ENCODE results near the gene ZNF207. TPM values are rescaled to one million over a fixed set of nuclear protein-coding genes. Genes with fewer than 3 reads are reported as not detected.

Gene ZNF207
- total and polyA plus RNA-seq, 4 donors: 51.3 to 321 (median 118) TPM

DNA sequence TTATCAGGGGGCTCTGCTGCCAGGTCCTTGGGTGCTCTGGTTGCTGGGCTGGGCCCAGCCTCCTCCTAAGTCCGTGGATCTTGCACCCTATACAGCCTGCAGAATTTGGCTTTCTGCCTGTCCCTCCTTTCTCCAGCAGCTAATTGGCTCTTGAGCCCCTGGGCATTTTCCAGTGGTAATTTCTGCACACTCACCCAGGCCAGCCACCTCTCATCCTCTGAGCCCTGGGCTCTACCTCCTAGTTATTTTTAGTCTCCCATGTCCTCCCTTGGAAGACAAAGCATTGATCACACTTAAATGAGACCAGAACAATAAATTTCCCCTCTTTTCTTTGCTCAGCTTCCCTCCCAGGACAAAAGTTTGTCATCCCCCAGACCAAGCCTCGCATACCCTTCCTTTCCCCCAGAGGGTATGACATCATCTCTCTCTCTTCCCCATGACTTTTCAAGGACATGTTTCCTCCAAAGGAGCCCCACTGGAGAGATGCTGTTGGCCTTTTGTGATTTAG, 46.1 kb upstream of the ZNF207 start:
- TF ChIP-seq, protein P1, sequence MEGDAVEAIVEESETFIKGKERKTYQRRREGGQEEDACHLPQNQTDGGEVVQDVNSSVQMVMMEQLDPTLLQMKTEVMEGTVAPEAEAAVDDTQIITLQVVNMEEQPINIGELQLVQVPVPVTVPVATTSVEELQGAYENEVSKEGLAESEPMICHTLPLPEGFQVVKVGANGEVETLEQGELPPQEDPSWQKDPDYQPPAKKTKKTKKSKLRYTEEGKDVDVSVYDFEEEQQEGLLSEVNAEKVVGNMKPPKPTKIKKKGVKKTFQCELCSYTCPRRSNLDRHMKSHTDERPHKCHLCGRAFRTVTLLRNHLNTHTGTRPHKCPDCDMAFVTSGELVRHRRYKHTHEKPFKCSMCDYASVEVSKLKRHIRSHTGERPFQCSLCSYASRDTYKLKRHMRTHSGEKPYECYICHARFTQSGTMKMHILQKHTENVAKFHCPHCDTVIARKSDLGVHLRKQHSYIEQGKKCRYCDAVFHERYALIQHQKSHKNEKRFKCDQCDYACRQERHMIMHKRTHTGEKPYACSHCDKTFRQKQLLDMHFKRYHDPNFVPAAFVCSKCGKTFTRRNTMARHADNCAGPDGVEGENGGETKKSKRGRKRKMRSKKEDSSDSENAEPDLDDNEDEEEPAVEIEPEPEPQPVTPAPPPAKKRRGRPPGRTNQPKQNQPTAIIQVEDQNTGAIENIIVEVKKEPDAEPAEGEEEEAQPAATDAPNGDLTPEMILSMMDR (IDR thresholded peaks at IDR 0.05; ENCODE audit: control extremely low read depth, extremely low read depth): no peak
- H3K4me3 ChIP-seq: no peak overlapping the region
- H3K36me3 ChIP-seq (ENCODE audit: control insufficient read depth in 4 of 4, insufficient read depth in 4 of 4, low read length in 4 of 4): no peaks in the 10 kb centered on the region
- no peaks in the 10 kb centered on the region for H3K27me3 ChIP-seq (ENCODE audit: control insufficient read depth in 3 of 3, insufficient read depth in 3 of 3, low read length in 2 of 3)
- H3K27ac ChIP-seq (ENCODE audit: low read depth in 1 of 2, low read length in 1 of 2): no peak overlapping the region
- ATAC-seq (ENCODE audit: insufficient read depth, low FRiP score): no peak
- no peaks in the 10 kb centered on the region for H3K9me3 ChIP-seq (ENCODE audit: control insufficient read depth in 4 of 4, insufficient read depth in 3 of 4, low read length in 3 of 4)
- WGBS, 2 donors: 65 to 78% methylated on average over 2 of the region's 2 CpGs
- H3K9ac ChIP-seq (ENCODE audit: insufficient read depth in 1 of 2, low read length in 2 of 2): no peak overlapping the region
- peaks cover 0 to 4% (median 0%) of the 10 kb centered on the region in 5 donors for H3K4me1 ChIP-seq (ENCODE audit: control insufficient read depth in 5 of 5, insufficient read depth in 5 of 5, low read length in 5 of 5)
- DNase-seq: no peak

DNA sequence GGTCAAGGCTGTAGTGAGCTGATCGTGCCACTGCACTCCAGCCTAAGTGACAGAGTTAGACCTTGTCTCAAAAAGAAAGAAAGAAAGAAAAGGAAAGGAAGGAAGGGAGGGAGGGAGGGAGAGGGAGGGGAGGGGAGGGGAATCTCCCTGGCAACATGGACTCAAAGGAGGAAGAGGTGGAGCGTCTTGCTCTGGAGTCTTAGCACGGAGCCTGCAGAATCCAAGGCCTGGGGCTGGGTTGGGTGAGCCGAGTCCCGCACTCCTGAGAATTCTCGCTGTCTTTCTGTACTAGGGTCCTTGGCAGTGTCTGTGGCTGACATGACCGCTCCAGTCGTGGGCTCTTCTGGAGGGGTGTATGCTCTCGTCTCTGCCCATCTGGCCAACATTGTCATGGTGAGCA, 44.9 kb upstream of the ZNF207 start:
- WGBS, 2 donors: 82 to 87% methylated on average over 9 of the region's 9 CpGs
- ATAC-seq (ENCODE audit: insufficient read depth, low FRiP score): no peak

DNA sequence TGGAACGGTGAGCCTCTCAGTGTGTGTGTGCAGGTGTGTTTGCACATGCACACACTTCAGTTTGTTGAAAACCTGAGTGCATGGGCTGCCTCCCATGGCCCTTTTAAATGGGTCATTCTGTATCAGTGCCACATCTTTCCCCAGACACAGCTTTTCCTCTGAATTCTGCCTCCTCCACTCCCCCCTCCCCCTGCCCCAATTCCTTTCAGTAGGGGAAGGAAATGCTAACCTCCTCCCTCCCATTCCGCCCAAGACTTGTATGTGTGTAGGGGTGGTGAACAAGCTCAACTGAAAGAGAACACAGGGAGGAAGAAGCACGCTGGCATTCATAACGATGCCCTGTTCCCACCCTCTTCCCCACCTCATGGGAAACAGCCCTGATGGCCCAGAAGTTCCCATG, 42.3 kb upstream of the ZNF207 start:
- no peaks in the 10 kb centered on the region for H3K27me3 ChIP-seq (ENCODE audit: control insufficient read depth in 3 of 3, insufficient read depth in 3 of 3, low read length in 2 of 3)
- H3K9me3 ChIP-seq (ENCODE audit: control insufficient read depth in 4 of 4, insufficient read depth in 3 of 4, low read length in 3 of 4): no peaks in the 10 kb centered on the region
- DNase-seq (peak; percentile 20 to 54 (median 39)), ATAC-seq (ENCODE audit: insufficient read depth, low FRiP score) (no peak)
- TF ChIP-seq, protein P1 (IDR thresholded peaks at IDR 0.05; ENCODE audit: control extremely low read depth, extremely low read depth): no peak
- H3K27ac ChIP-seq (ENCODE audit: low read depth in 1 of 2, low read length in 1 of 2): no peak overlapping the region
- 32 to 39% methylated on average over 4 of the region's 4 CpGs for WGBS, 2 donors
- no peaks in the 10 kb centered on the region for H3K36me3 ChIP-seq (ENCODE audit: control insufficient read depth in 4 of 4, insufficient read depth in 4 of 4, low read length in 4 of 4)
- no peak overlapping the region for H3K4me3 ChIP-seq
- H3K9ac ChIP-seq (ENCODE audit: insufficient read depth in 1 of 2, low read length in 2 of 2): no peak overlapping the region
- peaks cover 0 to 4% (median 0%) of the 10 kb centered on the region in 5 donors for H3K4me1 ChIP-seq (ENCODE audit: control insufficient read depth in 5 of 5, insufficient read depth in 5 of 5, low read length in 5 of 5)

More for the DNA sequence above, 44.9 kb upstream of the ZNF207 start:
- TF ChIP-seq, protein P1 (IDR thresholded peaks at IDR 0.05; ENCODE audit: control extremely low read depth, extremely low read depth): no peak
- no peaks in the 10 kb centered on the region for H3K9me3 ChIP-seq (ENCODE audit: control insufficient read depth in 4 of 4, insufficient read depth in 3 of 4, low read length in 3 of 4)
- H3K9ac ChIP-seq (ENCODE audit: insufficient read depth in 1 of 2, low read length in 2 of 2): no peak overlapping the region
- no peak overlapping the region for H3K27ac ChIP-seq (ENCODE audit: low read depth in 1 of 2, low read length in 1 of 2)
- no peaks in the 10 kb centered on the region for H3K27me3 ChIP-seq (ENCODE audit: control insufficient read depth in 3 of 3, insufficient read depth in 3 of 3, low read length in 2 of 3)
- H3K36me3 ChIP-seq (ENCODE audit: control insufficient read depth in 4 of 4, insufficient read depth in 4 of 4, low read length in 4 of 4): no peaks in the 10 kb centered on the region
- H3K4me3 ChIP-seq: no peak overlapping the region
- no peak for DNase-seq
- H3K4me1 ChIP-seq (ENCODE audit: control insufficient read depth in 5 of 5, insufficient read depth in 5 of 5, low read length in 5 of 5): peaks cover 0 to 4% (median 0%) of the 10 kb centered on the region in 5 donors

DNA sequence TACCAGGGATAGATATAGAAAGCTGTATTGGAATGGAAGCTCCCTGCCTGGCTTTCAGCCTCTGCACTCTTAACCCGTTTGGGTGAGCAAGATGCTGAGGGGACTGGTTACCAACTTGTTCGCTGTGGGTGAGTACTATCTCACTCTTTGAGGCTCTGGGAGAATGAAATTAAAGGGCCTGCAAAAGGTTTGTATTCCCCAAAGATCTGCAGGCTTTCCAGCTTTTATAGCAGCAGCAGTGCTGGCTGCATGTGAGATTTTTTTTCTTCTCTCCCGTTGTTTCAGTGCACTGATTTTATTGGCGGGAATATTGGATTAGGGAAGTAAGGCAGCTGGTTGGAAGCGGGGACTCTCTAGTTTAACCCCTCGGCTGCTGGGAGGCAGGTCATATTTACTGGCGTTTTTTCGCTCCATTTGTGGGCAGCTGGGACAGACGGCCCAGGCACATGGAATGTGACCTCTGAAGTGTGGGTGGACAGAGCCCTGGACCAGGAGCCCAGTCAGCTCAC, 38.9 kb upstream of the ZNF207 start:
- no peaks in the 10 kb centered on the region for H3K4me1 ChIP-seq (ENCODE audit: control insufficient read depth in 5 of 5, insufficient read depth in 5 of 5, low read length in 5 of 5)
- no peaks in the 10 kb centered on the region for H3K9me3 ChIP-seq (ENCODE audit: control insufficient read depth in 4 of 4, insufficient read depth in 3 of 4, low read length in 3 of 4)
- H3K27me3 ChIP-seq (ENCODE audit: control insufficient read depth in 3 of 3, insufficient read depth in 3 of 3, low read length in 2 of 3): no peaks in the 10 kb centered on the region
- WGBS, 2 donors: 39 to 53% methylated on average over 9 of the region's 9 CpGs
- DNase-seq: peak; percentile 53 to 81 (median 78)
- TF ChIP-seq, protein P1 (IDR thresholded peaks at IDR 0.05; ENCODE audit: control extremely low read depth, extremely low read depth): no peak
- no peak overlapping the region for H3K27ac ChIP-seq (ENCODE audit: low read depth in 1 of 2, low read length in 1 of 2)
- no peak for ATAC-seq (ENCODE audit: insufficient read depth, low FRiP score)
- no peak overlapping the region for H3K4me3 ChIP-seq
- no peak overlapping the region for H3K9ac ChIP-seq (ENCODE audit: insufficient read depth in 1 of 2, low read length in 2 of 2)
- H3K36me3 ChIP-seq (ENCODE audit: control insufficient read depth in 4 of 4, insufficient read depth in 4 of 4, low read length in 4 of 4): no peaks in the 10 kb centered on the region

Data from lung (tissue), 12 donors.